AG08395 (cell line): ENCODE measurements around the gene ZYX.
A peak's percentile ranks its signal among the peaks of the same experiment; 100 is the strongest.
"Not testable (repeated sequence)": the region's sequence is repeated elsewhere in the genome, so short reads cannot be mapped to it uniquely, and the experiment has no call there.

ENCODE experiments used
- DNase-seq: peaks from one replicate; pipeline ENCODE4 v3.0.0; 2012; ENCODE audit warnings: mixed read lengths, low spot score

ZYX gene

DNA sequence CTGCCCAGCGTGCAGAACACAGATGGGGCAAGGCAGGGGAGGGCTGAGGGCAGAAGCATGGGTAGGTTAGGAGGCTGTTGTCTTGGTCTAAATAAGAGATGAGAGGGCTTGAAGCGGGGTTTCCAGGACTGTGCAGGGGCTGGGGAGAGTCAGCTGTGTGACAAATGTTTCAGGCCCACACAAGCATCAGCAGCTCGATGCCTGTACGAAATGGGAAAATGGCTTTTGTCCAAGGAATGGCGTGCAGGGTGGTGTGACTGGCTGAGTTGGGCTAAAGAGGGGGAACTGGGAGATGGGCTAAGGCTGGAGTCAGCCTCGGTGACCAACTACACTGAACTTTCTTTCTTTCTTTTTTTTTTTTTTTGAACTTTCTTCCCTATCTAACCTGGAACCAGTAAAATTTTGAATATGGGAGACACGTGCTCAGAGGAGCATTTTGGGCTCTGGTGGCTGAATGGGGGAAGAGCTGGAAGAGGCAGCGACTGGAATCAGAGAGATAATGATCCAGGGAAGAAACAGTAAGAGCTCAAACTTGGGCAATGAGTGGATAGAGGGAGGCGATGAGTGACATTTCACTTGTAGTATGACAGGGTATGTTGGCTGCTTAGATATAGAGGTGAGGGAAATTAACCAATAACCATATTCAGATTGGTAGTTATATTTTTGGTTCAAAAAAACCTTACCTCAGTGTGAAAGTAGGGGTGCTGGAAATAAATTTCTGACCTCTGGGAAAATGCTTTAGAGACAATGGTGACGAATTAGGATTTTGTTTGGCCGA is 37.7 kb downstream of the ZYX start:
- DNase-seq: no peak

GRCh38 chr7:143419880-143420279 is 38.7 kb downstream of the ZYX start:
- no peak for DNase-seq

- DNase-seq: not testable (repeated sequence)
These were observed 39.5 kb downstream of the ZYX start for GRCh38 chr7:143420624-143421023.

DNA sequence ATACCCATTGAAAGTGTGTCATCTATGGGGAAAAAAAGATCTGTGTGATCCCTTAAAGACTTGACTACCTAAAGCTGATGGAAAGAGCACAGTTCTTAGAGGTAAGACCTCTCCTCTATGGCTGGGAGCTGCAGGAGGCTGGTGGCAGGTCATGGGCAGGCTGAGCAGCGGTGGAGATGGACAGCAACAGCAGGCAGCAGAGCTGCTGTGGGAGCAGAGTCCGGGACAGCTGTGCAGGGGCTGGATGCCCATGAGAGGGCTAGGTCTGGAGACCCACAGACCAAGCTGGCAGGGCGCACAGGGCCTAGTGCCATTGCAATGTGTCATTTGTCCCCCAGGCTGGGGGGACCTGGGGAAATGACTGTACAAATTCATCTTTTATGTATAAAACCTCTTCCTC is 40.9 kb downstream of the ZYX start:
- no peak for DNase-seq

DNA sequence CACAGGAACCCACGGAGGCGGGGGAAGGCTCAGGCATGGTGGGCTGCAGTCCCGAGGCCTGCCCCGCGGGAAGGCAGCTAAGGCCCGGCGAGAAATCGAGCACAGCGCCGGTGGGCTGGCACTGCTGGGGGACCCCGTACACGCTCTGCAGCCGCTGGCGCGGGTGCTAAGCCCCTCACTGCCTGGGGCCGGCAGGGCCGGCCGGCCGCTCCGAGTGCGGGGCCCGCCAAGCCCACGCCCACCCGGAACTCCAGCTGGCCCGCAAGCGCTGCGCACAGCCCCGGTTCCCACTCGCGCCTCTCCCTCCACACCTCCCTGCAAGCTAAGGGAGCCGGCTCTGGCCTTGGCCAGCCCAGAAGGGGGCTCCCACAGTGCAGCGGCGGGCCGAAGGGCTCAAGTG is 43.3 kb downstream of the ZYX start:
- not testable (repeated sequence) for DNase-seq

- DNase-seq: no peak
These were observed 45.5 kb downstream of the ZYX start for GRCh38 chr7:143426479-143427142.

- DNase-seq: no peak
These were observed 48.9 kb downstream of the ZYX start for GRCh38 chr7:143429770-143430698.

GRCh38 chr7:143431109-143431508 is 50.0 kb downstream of the ZYX start:
- no peak for DNase-seq

DNA sequence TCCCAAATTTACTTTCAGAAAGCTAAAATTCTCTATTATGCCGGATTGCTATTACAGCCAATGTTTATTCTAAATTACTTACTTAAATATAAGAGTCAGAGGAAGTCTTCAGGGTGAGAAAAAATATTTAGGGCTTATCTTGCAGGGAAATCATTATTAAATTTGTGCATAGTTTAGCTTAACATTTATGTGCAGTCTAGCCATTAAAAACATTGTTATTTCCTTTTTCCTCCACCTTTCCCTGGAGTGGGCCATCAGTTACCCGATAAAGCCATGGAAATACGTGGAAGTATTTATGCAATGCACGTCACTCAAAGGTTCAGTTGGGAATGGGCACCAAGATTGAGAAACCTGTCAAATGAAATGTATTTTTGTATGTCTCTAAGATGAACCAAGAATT is 52.6 kb downstream of the ZYX start:
- no peak for DNase-seq

DNA sequence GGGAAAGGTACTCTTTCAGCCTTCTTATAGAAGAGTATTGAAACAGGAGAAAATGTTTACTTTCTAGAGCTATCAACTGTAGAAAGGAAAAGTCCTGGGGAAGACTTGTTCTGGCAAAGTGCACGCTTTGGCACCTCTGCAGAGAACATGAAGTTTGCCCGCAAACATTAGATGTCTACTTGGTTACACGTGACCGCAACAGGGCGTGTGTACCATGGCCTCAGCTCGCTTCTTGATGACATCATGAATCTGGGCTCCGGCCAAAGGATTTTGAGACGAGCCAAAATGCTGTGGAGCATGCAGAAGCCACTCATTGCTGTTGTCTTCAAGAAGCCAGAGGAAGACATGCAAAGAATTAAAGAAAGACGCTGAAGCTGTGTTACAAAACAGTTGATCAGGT is 53.5 kb downstream of the ZYX start:
- peak; percentile 68 for DNase-seq

- DNase-seq: no peak
These were observed 54.1 kb downstream of the ZYX start for GRCh38 chr7:143435266-143435665.

- DNase-seq: no peak
These were observed 55.3 kb downstream of the ZYX start for GRCh38 chr7:143436325-143436946.

DNA sequence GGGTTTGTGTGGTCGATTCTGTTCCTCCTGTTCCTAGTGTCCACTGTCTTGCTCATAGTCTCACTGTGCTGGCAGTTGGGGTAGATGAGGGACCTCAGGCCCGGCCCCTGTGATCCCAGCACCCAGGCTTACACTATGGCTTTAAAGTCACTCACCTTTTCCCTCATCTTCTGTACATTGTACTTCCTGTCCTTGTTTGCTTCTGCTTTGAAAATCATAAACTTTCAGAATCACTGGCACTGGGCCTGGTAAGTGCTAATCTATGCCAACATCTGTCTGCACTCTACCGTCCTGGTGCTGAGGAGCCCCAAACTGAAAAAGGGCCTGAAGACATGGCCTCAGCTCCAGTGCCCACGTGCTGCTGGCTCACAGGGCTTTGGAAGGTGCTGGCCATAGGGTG is 56.4 kb downstream of the ZYX start:
- DNase-seq: no peak

DNA sequence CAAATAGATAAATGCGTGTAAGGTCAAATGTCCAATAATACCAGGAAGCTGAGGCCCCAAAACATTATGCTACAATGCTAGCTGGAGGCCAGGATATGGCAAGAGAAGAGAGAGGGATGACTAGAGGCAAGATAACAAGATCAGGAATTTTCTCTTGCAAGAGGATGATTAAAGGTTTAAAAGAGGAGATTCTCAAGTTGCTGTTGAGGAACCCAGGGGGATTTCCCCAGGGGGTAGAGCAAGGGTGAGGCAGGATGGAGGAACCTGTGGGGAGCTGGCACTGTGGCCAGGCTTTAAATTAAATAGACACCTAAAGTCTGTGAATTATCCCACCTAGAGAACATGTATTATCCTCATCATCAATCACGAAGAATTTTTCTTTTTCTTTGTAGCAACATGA is 58.7 kb downstream of the ZYX start:
- DNase-seq: no peak
